GM12873 (cell line): ENCODE data around the gene DAZAP1.

ENCODE experiments used
- CTCF ChIP-seq: IDR thresholded peaks from 2 replicates; pipeline ENCODE4 v1.5.1; 2012; ENCODE audit warnings: low read depth, mild to moderate bottlenecking, moderate library complexity, low read length, control low read depth; ENCODE audit not compliant: insufficient read depth; ENCODE audit errors: missing control alignments

The DAZAP1 gene

GRCh38 chr19:1434577-1435060 lies 27.2 kb downstream of the DAZAP1 start:
- no peak for TF ChIP-seq CTCF

- no peak for TF ChIP-seq CTCF
These were observed 28.1 kb downstream of the DAZAP1 start for GRCh38 chr19:1435378-1435989.

GRCh38 chr19:1437609-1438008 lies 30.2 kb downstream of the DAZAP1 start:
- no peak for TF ChIP-seq CTCF

- peak; percentile 97 for TF ChIP-seq CTCF
These were observed 30.9 kb downstream of the DAZAP1 start, which contains the start of gene RPS15 for GRCh38 chr19:1438035-1438932. Gene RPS15 (plus strand): TSS chr19:1438396. CDS start chr19:1438426, 30 bp downstream.

GRCh38 chr19:1438933-1439354 lies 31.6 kb downstream of the DAZAP1 start:
- TF ChIP-seq CTCF: no peak

- TF ChIP-seq CTCF: no peak
These were observed 33.0 kb downstream of the DAZAP1 start for GRCh38 chr19:1440418-1440801.

- no peak for TF ChIP-seq CTCF
These were observed 33.6 kb downstream of the DAZAP1 start for GRCh38 chr19:1441022-1441426.
